Caco-2 (cell line): ENCODE results near the gene PEX12. TPM values are rescaled to one million over a fixed set of nuclear protein-coding genes. Genes with fewer than 3 reads are reported as not detected.

Experiments
- BruUV-seq: library from RNA; stranded (reverse); fragments of 400-500 nt; replicated peaks from 2 replicates; lab custom pipeline; 2021; lab: Mats Ljungman, UMichigan
- CTCF ChIA-PET: fragments of 300-600 bp; sonication (Branson Sonifier 250); formaldehyde crosslinking; loops from one replicate; lab custom pipeline; 2022; ENCODE audit warnings: antibody characterized with exemption; lab: Charles Lee
- POLR2A ChIA-PET: fragments of 300-600 bp; sonication (Branson Sonifier 250); formaldehyde crosslinking; loops from one replicate; lab custom pipeline; 2022; ENCODE audit warnings: antibody characterized with exemption; lab: Charles Lee
- DNase-seq, 2 experiments: peaks; one replicate each; pipeline versions ENCODE4 v3.0.0 to v3.0.0-alpha.2; 2020 to 2022
- H3K27me3 ChIP-seq: replicated peaks from 2 replicates; pipeline ENCODE4 v1.6.0; 2011; ENCODE audit warnings: low read length; ENCODE audit not compliant: control insufficient read depth, insufficient read depth
- H3K36me3 ChIP-seq: 2 replicates; pipeline ENCODE4 v1.5.1; 2011; ENCODE audit warnings: low read length; ENCODE audit not compliant: control insufficient read depth, insufficient read depth
- H3K4me1 ChIP-seq: fragments of 250-450 bp; sonication (Bioruptor Pico); 2 replicates; pipeline ENCODE4 v1.5.1; 2020; ENCODE audit warnings: mild to moderate bottlenecking
- H3K4me3 ChIP-seq: 2 replicates; pipeline ENCODE4 v1.5.1; 2011; ENCODE audit warnings: low read depth, mild to moderate bottlenecking, control low read depth, low read length
- H3K9me3 ChIP-seq: fragments of 250-450 bp; sonication (Bioruptor Pico); 2 replicates; pipeline ENCODE4 v1.5.1; 2020; ENCODE audit warnings: mild to moderate bottlenecking, moderate library complexity
- H3K27ac Mint-ChIP-seq: one replicate; pipeline ENCODE4 v1.8.0; 2022; ENCODE audit warnings: mixed read lengths; ENCODE audit not compliant: unreplicated experiment
- H3K27me3 Mint-ChIP-seq: one replicate; pipeline ENCODE4 v1.8.0; 2022; ENCODE audit warnings: mixed read lengths; ENCODE audit not compliant: insufficient read depth, unreplicated experiment
- H3K36me3 Mint-ChIP-seq: one replicate; pipeline ENCODE4 v1.8.0; 2022; ENCODE audit warnings: mild to moderate bottlenecking, mixed read lengths; ENCODE audit not compliant: insufficient read depth, unreplicated experiment
- H3K4me1 Mint-ChIP-seq: one replicate; pipeline ENCODE4 v1.8.0; 2022; ENCODE audit warnings: low read depth, mixed read lengths; ENCODE audit not compliant: unreplicated experiment
- H3K4me3 Mint-ChIP-seq: one replicate; pipeline ENCODE4 v1.8.0; 2022; ENCODE audit warnings: mild to moderate bottlenecking, moderate library complexity, mixed read lengths; ENCODE audit not compliant: unreplicated experiment
- H3K9me3 Mint-ChIP-seq: one replicate; pipeline ENCODE4 v1.8.0; 2022; ENCODE audit warnings: mixed read lengths; ENCODE audit not compliant: unreplicated experiment
- intact Hi-C: fragments of 100-400 bp; cut with micrococcal nuclease; formaldehyde crosslinking; loops from one replicate; pipeline ENCODE4 v1.10.0; 2022; ENCODE audit not compliant: unreplicated experiment
- total RNA-seq: library from RNA; stranded (reverse); gene quantifications from 2 replicates; pipeline ENCODE4 v1.2.3, GENCODE V29; 2022
- TF ChIP-seq, protein P1 (sequence below), 2 experiments: fragments of 200-600 bp in 1 of 2; IDR thresholded peaks; 1 replicate in 1 of 2; 2 replicates in 1 of 2; pipeline versions ENCODE4 v1.5.1 to v1.8.0; 2011 to 2022; ENCODE audit warnings: antibody characterized with exemption in 1 of 2, control low read depth in 1 of 2, inconsistent platforms in 1 of 2, low read depth in 1 of 2, low read length in 1 of 2, mild to moderate bottlenecking in 1 of 2, moderate library complexity in 1 of 2; ENCODE audit not compliant: insufficient read depth in 1 of 2, severe bottlenecking in 1 of 2, unreplicated experiment in 1 of 2

Gene PEX12
- total RNA-seq, 1 experiment from 2014 or later = 4.8 TPM

DNA sequence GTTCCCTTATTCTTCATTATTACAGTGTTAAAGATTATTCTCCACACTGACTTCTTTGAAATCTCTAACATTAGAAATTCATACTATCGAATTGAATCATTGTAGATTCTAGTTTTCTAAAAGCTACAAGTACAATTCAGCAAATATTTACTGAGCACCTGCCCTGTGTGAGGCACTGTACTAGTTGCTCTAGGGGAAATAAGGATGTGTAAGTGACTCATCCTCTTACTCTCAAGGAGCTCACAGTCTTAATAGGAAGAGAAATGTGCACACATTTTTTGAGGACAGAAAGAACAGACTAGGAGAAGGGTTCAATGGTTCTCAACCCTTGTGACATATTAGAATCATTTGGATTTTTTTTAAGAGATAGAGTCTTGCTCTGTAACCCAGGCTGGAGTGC is 33.2 kb downstream of the PEX12 start:
- TF ChIP-seq, protein P1, sequence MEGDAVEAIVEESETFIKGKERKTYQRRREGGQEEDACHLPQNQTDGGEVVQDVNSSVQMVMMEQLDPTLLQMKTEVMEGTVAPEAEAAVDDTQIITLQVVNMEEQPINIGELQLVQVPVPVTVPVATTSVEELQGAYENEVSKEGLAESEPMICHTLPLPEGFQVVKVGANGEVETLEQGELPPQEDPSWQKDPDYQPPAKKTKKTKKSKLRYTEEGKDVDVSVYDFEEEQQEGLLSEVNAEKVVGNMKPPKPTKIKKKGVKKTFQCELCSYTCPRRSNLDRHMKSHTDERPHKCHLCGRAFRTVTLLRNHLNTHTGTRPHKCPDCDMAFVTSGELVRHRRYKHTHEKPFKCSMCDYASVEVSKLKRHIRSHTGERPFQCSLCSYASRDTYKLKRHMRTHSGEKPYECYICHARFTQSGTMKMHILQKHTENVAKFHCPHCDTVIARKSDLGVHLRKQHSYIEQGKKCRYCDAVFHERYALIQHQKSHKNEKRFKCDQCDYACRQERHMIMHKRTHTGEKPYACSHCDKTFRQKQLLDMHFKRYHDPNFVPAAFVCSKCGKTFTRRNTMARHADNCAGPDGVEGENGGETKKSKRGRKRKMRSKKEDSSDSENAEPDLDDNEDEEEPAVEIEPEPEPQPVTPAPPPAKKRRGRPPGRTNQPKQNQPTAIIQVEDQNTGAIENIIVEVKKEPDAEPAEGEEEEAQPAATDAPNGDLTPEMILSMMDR (IDR thresholded peaks at IDR 0.05; ENCODE audit: insufficient read depth in 1 of 2, low read depth in 1 of 2, low read length in 1 of 2, severe bottlenecking in 1 of 2, unreplicated experiment in 1 of 2) = no peak
- H3K4me1 ChIP-seq = no peaks in the 10 kb centered on the region
- ChIA-PET POLR2A (interaction anchor here (0.6 kb wide), 1 partner anchor 23 kb away, joined by 3 read pairs; no protein-coding TSS in a partner anchor), CTCF (no interaction called here)
- no TSS peak for BruUV-seq
- no peaks in the 10 kb centered on the region for H3K36me3 ChIP-seq
- intact Hi-C loops = no loop called here
- no peaks in the 10 kb centered on the region for H3K9me3 Mint-ChIP-seq
- no peaks in the 10 kb centered on the region for H3K36me3 Mint-ChIP-seq
- peaks cover 36% of the 10 kb centered on the region for H3K27me3 Mint-ChIP-seq
- H3K9me3 ChIP-seq = no peaks in the 10 kb centered on the region
- no peak overlapping the region for H3K4me3 ChIP-seq
- no peak for DNase-seq
- H3K27me3 ChIP-seq = no peaks in the 10 kb centered on the region; the same call in 1 of the 2 replicates
- no peak overlapping the region for H3K27ac Mint-ChIP-seq
- no peaks in the 10 kb centered on the region for H3K4me1 Mint-ChIP-seq
- H3K4me3 Mint-ChIP-seq = no peak overlapping the region

DNA sequence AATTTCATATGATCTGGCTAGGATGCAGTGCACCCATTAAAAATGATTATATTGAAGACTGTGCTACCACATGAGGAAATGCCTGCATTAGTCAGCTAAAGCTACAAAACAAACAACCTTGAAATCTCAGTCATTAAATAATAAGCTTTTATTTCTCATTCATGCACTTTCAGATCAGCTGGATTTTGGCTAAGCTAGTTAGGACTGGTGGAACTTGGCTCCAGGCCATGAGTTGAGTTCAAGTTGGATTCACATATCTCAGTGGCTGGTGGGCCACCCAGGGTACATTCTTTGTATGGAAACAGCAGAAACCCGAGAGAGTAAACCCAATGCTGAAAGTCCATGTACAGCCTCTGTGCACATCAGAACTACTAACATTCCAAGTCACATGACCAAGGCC is 34.5 kb downstream of the PEX12 start:
- H3K9me3 Mint-ChIP-seq = no peaks in the 10 kb centered on the region
- H3K27me3 Mint-ChIP-seq = peaks cover 34% of the 10 kb centered on the region
- no peaks in the 10 kb centered on the region for H3K36me3 ChIP-seq
- CTCF ChIA-PET = no interaction called here
- no peaks in the 10 kb centered on the region for H3K9me3 ChIP-seq
- no peaks in the 10 kb centered on the region; the same call in 1 of the 2 replicates for H3K27me3 ChIP-seq
- TF ChIP-seq, protein P1 (IDR thresholded peaks at IDR 0.05; ENCODE audit: insufficient read depth in 1 of 2, low read depth in 1 of 2, low read length in 1 of 2, severe bottlenecking in 1 of 2, unreplicated experiment in 1 of 2) = no peak
- H3K4me3 ChIP-seq = no peak overlapping the region
- POLR2A ChIA-PET = no interaction called here
- H3K4me1 Mint-ChIP-seq = no peaks in the 10 kb centered on the region
- no peak overlapping the region for H3K27ac Mint-ChIP-seq
- intact Hi-C loops = no loop called here
- H3K36me3 Mint-ChIP-seq = no peaks in the 10 kb centered on the region
- H3K4me1 ChIP-seq = no peaks in the 10 kb centered on the region
- no peak overlapping the region for H3K4me3 Mint-ChIP-seq
- no TSS peak for BruUV-seq
- no peak for DNase-seq

DNA sequence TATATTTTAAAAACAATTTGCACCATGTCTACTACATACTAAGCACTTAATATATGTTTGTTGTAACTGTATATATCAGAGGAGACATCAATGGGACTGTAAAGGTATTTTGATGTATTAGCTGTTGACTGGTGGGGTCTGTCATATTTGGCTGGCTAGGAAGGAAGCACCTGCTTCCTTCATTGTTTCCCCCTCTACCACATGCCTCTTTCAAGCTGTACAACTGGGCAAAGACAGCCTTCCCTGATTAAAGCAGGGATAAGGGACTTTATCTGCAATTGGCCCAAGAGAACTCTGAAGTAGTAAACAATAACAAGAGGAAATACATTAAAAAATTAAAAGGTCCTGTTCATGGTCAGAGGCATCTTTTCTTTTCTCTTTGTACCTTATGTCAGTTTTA is 35.4 kb downstream of the PEX12 start:
- Mint-ChIP-seq H3K4me1 (no peaks in the 10 kb centered on the region), H3K36me3 (no peaks in the 10 kb centered on the region), H3K27me3 (peaks cover 30% of the 10 kb centered on the region), H3K9me3 (no peaks in the 10 kb centered on the region), H3K27ac (no peak overlapping the region), H3K4me3 (no peak overlapping the region)
- TF ChIP-seq, protein P1 (IDR thresholded peaks at IDR 0.05; ENCODE audit: insufficient read depth in 1 of 2, low read depth in 1 of 2, low read length in 1 of 2, severe bottlenecking in 1 of 2, unreplicated experiment in 1 of 2) = no peak
- H3K27me3 ChIP-seq = no peaks in the 10 kb centered on the region
- BruUV-seq = no TSS peak
- CTCF ChIA-PET = interaction anchor here (1.2 kb wide), 1 partner anchor 10 kb away, joined by 3 read pairs; no protein-coding TSS in a partner anchor
- H3K4me1 ChIP-seq = no peaks in the 10 kb centered on the region
- POLR2A ChIA-PET = no interaction called here
- H3K9me3 ChIP-seq = no peaks in the 10 kb centered on the region
- no peak overlapping the region for H3K4me3 ChIP-seq
- intact Hi-C loops = no loop called here
- no peaks in the 10 kb centered on the region for H3K36me3 ChIP-seq
- no peak for DNase-seq
